GM18508 (cell line): ENCODE results near the gene CUBN.

ENCODE experiments used
- ATAC-seq: cut with Tn5 transposase; IDR thresholded peaks from one replicate; pipeline ENCODE4 v1.9.1; 2021; ENCODE audit warnings: moderate number of reproducible peaks; ENCODE audit not compliant: insufficient read depth, unreplicated experiment

The CUBN gene

DNA sequence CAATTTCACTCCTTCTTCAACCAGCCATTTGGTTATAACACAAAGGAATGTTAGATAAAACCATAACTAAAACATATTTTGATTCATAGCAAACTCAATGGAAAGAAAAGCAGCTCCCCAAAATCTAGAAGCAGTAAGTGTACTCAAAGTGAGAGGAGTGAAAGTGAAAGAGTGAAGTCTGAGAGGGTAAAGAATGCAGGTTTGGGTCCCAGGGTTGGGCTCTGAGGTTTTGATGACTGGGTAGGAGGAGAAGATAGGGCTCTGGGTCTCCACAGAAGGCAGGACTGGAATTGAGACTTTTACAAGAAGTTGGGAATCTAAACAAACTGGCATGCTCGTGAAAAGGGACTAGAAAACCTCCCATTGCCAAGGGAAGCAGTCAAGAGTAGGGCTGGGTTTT is 227.0 kb downstream of the CUBN start:
- no peak for ATAC-seq

DNA sequence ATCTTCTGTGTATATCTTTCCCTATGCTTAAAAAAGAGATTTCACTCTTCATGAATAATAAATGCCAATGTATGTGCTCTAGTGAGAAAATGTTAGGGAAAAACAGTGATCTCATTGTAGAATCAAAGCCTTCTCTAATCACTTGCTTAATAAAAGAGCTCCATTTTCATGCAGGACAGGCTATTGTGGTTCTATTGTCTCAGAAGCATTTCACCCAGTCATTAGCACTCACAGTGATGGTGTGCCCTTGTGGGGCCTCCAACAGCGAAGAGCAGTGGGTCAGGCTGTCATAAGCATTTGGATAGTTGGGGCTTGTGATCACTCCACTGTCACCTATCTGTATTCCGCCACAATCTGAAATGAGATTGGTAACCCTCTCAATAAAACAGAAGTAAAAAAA is 228.5 kb downstream of the CUBN start:
- no peak for ATAC-seq

DNA sequence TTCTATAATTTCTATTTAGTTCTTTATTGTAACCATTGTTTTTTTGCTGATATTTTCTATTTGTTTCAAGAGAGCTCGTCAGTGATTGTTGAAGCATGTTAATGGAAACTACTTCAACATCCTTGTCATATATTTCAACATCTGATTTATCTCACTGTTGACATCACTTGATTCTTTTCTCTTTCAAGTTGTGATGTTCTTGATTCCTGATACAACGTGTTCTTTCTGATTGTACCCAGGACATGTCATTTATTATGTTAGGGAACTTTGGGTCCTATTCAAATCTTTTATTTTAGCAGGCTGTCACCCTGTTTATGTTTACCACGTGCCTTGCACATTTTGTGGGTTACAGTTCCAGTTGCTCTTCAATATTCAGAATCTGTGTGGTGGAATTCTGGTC is 232.6 kb downstream of the CUBN start:
- ATAC-seq = no peak

DNA sequence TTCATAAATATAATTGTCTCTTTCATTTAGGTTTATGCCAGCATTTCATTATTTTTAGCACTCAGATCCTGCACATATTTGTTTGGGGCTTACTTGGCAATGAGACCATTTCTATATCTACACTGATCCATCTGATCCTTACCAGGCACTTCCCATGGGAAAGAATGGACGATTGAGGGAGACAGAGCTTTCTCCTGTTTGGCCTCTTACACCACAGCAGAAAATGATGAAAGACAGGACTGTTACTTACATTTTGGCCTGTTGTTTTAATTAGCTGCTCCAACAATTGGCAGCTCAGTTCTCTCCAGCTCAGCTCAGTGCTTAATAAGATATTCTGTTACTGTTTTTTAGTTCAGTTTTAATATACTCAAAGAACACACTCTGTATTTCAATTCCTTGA is 234.8 kb downstream of the CUBN start:
- no peak for ATAC-seq

DNA sequence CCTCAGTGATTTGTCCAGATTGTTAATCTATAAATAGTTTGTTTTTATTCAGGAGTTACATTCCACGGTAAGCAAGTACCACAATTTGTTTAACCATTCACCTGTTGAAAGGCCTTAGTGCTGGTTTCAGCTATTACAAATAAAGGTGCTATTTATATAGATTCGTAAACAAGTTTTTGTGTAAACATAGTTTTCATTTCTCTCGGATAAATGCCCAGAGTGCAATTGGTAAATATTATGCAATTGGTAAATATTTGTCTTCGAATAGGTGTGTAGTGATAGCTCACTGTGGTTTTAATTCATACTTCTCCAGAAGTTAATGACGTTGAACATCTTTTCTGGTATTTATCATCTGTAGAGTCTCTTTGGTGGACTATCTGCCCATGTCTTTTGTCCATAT is 235.9 kb downstream of the CUBN start:
- no peak for ATAC-seq

DNA sequence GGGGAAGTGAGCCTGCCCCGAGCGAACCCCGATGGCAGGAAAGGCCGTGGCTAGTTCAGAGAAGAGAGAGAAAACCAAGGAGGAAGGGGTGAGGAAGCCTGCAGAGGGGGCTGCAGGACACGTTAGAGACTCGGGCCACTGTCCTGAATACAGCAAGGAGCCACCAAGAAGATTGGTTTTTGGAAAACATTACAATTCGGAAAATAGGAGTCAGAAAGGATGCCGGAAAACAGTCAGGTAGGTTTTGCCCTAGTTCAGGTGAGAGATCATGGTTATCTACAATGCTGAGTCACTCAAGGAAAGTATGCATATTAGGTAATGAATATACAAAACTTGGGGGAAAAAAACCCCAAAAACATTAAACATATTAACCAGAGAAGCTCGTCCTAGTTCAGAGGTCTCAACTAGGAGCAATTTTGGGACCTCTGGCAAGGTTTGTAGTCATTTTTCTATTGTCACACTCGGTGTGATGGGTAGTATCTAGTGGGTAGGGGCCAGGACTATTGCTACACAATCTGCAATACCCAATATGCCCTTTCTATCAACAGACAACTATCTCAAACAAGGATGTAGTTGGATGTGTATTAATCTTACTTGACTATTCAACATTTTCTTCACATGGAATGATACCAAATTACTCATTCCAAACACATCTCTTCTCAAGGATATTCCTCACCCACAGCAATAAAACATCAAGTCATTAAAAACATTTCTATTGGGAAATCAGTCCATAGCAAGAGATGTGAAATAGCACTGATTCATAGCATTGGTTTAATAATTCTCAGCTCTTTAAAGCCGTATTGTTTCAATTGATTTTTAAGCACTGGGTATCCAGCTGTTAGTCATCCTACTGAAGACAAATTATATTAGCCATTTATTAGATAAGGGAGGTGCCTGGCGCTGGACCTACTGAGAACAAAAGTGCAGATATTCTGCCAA is 238.0 kb downstream of the CUBN start:
- ATAC-seq = peak; percentile 53

DNA sequence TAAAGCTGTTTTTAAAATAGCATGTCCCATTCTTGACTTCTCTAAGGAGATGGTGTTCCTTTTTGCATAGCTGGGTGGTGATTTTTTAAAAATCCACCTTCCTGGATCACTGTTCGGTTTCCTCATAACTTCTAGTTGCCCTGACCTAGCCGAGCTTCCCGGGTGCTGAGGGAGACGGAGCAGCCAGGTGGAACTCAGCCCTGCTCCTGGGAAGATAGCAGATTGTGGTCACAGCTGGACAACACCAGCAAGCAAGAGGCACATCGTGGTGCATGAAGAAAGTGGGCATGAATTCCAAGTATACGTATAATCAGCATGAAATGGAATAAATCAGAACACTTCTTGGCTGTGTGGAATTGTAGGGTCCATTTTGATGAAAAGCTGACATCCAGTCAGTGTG is 238.9 kb downstream of the CUBN start:
- ATAC-seq = no peak

DNA sequence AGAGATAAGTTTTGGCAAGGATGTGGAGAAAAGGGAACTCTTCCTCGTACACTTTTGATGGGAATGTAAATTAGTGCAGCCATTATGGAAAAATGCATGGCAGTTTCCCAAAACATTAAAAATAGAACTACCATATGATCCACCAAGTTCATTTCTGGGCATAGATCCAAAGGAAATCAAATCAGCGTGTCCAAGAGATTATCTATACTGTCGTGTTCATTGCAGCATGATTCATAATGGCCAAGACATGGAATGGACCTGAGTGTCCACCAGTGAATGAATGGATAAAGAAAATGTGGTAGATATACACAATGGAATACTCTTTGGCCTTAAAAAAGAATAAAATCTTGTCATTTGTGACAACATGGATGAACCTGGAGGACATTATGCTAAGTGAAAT is 242.0 kb downstream of the CUBN start:
- ATAC-seq = no peak

DNA sequence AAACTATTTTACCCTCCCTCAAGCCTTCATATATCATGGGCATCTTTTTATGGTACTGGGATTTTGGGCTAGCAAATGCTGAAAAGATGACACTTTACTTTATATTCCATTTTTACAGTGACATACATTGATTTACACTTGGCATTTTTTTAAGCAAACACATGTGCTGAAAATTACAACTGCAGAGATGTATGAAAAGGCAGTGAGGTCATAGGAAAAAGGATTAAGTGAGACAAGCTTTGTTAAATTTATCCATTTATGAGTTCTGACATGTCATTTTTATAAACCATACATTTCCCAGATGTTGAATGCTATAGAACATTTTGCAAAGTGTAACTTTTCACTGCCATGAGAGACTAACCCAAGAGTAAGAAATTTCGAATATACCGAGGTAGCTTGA is 243.6 kb downstream of the CUBN start:
- ATAC-seq = no peak

DNA sequence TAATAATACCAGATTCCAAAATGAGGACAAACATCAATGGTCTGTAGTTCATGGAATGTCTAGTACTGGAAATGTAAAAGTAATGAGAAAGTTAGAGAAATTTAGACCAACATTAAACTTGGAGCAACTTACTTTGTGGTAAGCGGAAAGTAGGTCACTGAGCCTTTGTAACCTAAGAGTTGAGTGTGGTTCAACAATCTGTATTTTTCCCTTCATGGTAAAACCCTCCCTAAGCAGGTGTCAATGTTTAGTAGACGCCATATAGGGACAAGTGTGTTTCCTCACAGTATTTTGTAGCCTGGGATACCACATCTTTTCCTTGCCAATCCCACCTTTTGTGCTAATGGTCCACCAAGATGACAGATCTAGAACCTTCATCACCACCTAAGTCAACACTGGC is 245.1 kb downstream of the CUBN start:
- ATAC-seq = no peak

DNA sequence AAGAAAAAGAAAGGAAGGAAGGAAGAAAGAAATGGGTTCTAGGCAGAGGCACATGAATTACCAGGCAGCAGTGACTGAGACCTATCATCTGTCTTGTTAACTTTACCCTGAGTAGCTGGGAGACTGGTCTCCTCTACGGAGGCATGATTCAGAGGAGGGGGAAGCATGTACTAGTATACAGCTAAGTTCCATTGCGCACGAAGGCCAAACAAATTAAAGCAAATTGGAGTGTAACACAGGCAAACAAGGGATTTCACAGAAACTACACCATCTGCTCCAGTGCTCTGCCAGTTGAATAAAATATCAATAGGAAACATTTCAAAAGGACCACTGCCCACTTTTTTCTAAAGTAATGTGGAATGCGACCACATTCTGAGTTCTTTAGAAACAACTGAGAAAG is 246.5 kb downstream of the CUBN start:
- ATAC-seq = no peak

DNA sequence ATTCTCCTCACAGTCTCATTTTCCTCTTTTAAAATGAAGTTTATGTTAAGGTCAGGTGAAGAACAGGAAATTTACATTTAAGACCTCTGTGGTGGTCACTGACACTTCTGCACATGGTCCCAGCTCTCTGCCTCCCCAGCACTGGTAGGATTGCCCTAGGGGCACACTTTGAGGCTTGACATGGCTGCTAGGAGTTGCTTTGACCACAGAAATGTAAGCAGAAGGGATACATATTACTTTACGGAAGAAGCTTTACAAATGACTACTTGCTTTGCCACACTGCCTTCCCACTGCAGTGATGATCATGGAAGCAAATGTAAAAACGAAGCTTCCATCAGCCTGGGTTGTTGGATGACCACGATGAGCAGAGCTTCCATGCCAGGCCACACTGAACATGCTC is 259.3 kb downstream of the CUBN start:
- no peak for ATAC-seq

DNA sequence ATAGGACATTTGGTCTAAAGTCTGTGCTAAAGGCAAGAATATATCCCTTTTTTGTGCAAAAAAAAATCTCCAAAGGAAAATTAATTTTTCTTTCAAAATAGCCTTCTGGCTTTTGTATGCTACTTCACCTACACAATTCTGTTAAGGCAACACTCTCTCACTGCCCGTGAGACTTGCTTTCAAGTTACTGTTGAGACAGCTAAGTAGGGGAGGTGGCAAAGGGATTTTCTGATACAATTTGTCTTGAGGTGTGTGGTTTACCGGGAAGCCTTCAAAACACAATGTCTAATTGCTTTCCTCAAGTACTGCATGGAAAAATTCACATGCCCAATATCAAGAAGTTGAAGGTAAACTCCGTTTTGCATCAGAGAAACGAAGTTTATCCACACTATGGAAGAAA is 261.6 kb downstream of the CUBN start:
- no peak for ATAC-seq

DNA sequence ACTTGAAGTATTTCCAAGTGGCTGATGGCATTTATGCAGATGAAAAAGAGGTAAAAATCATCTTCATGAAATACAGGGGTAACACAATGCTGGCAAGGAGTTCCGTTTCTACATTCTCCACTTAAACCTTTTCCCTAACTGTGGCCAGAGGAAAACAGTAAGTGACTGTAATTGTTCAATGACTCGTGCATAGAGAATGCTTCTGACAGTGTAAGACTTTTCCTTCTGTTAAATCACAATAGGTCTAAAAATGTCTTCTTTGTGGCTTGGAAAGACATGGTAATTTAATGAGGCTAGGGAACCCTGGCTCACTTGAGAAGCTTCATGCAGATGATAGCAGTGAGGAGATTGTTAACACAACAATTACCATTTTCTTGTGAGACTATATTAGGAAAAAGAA is 262.1 kb downstream of the CUBN start:
- ATAC-seq = no peak

DNA sequence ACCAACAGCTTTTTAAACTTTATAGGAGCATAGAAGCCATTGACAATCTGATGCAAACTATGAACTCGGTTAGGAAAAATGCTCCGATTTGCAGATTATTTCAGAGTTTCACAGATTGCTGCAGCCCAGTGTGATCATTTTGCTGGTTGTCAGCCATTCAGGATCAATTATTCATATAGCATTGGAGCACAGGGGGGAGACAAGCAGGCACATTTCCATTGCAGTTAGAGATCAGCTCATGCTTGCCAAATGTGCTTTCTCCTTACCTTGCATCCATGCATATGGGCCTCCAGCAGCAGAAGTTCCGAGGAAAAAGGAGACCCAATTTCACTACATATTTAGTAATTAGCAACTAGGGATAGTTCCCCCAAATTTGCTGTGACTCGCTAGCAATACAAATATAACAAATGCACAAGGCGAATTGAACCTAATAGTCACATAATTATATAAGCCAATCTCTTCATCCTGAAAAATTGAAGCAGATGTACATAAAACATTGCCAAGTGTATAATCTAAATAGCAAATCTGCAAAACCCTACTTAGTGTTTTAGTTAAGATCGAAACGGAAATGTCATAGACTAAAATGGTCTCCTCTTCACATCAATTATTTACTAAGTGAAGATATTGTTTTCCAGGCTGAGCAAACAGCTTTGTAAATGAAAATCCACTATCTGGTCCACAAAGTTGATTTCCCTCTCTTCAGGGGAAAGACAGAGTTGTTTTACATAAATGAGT is 262.9 kb downstream of the CUBN start:
- ATAC-seq = no peak

DNA sequence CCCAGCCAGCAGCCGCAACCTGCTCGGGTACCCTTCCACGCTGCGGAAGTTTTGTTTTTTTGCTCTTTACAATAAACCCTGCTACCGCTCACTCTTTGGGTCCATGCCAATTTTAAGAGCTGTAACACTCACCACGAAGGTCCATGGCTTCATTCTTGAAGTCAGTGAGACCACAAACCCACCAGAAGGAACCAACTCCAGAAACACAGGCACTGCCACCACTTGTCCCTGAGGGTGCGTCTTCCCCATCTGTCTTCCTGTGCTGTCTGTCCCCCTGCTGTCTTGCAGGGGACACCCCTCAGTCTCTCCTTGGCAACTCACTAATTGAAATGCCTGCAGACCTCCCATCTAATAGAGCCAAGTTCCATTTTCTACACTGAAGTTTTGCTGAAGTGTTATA is 263.8 kb downstream of the CUBN start:
- ATAC-seq = no peak

DNA sequence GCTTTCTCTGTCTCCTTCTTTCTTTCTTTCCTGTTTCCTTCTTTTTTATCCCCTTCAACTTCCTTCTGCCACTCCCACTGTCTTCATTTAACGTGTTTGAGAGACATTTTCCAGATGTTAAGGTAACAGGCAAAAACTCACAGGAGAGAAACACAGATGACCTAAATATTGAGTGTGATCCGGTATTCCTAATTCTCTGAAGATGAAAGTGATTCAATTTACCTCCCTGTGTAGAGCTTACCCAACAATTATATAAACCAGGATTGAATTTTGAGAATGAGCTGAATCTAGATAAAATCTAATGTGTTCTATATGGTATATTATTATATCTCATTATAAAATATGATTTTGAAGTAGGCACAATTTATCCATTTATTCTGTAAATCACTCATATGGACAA is 265.8 kb downstream of the CUBN start:
- ATAC-seq = no peak

DNA sequence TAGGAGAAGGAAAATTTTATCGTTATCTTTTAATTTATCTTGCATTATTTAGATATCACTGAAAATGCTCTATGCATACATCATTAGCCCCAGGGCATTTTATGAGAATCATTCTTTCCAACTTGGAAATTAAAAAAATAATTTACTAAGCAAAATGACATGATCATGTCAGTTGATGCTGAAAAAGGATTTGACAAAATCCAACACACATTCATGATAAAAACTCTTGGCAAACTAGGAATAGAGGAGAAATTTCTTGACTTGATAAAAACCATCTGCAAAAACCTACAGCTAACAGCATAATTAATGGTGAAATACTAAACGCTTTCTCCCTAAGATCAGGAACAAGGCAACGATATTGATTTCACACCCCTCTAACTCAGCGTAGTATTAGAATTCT is 272.2 kb downstream of the CUBN start:
- ATAC-seq = no peak

DNA sequence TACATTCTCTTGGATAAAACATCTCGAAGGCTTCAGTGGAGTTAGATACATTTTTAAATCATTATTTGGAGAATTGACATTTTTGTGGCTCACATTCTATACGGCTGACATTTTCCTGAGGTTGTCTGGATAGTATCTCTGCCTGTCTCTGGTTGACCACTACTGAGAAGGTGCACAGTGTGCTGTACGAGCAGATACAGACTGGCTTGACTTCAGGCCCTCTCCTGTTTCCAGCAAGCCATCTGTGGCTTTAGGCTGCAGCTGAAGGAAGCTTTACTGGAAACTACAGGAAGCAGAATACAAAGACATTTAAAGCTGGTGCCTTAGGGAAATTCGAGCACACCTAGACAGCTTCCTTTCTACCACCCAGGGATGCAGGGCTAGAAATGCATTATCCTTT is 273.0 kb downstream of the CUBN start:
- ATAC-seq = no peak

DNA sequence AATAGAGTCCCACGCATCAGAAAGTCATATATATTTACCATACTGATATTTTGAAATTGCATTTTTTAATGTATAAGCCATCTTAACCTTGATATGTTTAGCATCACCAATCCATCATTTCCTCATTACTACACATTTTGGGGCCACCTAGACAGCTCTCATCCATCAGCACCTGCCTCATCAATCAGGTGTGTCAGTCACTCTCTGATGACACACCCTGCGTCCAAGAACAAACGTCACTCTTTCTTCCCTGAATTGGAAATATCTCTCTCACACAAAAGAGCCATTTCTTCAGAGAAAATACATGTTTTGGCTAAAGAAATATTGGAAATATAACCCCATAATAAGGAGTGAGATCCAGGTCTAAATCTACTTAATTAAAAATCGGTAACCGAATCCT is 273.5 kb downstream of the CUBN start:
- ATAC-seq = no peak

DNA sequence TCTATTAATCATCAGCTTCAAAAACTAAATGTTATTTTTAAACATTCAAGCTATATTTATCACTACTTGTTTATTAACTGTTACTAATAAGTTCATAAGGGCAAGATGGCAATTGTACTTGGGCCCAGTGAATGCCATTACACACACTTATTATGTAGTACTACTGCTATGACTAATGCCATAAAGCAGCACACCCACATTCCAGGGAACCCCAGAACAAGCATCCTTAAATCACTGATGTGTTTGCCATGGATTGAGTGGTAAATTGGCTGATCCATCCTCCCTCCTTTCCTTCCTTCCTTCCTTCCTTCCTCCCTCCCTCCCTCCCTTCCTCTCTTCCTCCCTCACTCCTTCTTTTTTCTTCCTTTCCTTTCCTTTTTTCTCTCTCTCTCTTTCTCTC is 275.0 kb downstream of the CUBN start:
- no peak for ATAC-seq

DNA sequence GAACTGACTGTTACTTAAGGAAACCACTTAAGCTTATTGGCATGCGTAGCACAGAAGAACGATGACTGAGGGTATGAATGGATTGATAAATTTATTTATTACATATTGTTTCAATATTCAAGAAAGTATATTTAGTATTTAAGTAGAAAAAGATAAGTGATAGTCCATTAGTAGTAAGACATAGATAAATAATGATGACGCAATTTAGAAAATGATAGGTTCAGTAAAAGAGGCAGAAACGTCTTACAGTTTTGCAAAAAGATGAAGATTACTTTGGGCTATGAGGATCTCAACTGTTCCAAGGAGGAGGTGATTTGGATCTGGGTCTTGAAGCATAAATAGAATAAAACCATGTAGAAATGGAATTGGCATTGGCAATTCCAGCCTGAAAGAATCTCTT is 275.8 kb downstream of the CUBN start:
- no peak for ATAC-seq
